Panc1 (cell line): ENCODE data around the gene PCCA.

Experiments used
- SIN3A ChIP-seq: IDR thresholded peaks from 2 replicates; pipeline ENCODE4 v1.6.1; 2012; ENCODE audit warnings: low read depth, mild to moderate bottlenecking, low read length, moderate library complexity, borderline replicate concordance; ENCODE audit not compliant: insufficient read depth
- TF ChIP-seq, protein P1 (sequence below): fragments of 450-650 bp; IDR thresholded peaks from 2 replicates; pipeline ENCODE4 v1.5.1; 2017; ENCODE audit warnings: mild to moderate bottlenecking
- TF ChIP-seq, protein P2 (sequence below), 2 experiments: IDR thresholded peaks; 2 replicates each; pipeline ENCODE4 v1.6.1; 2011 to 2012; ENCODE audit warnings: low read depth in 2 of 2, control low read depth in 1 of 2, low read length in 1 of 2, mild to moderate bottlenecking in 1 of 2, moderate library complexity in 1 of 2; ENCODE audit not compliant: insufficient read depth in 1 of 2

DNA sequence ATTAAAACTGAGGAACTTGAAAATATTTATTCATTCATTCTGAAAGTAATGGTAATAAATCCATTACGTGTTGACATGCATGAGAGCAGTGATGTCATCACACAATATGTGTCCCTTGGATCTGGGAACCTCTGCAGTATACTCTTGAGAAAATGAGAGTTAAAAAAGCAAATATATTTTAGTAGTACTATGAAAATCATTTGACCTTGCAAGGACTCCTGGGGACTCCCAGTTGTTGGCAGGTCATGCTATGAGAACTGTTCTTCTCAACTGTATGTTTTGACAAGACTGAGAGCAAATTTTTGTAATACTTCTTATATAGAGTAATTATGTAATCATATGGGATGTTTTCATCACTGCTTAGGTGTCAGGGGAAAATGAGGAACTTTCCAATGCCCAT is 249.4 kb downstream of the PCCA start:
- TF ChIP-seq, protein P1, sequence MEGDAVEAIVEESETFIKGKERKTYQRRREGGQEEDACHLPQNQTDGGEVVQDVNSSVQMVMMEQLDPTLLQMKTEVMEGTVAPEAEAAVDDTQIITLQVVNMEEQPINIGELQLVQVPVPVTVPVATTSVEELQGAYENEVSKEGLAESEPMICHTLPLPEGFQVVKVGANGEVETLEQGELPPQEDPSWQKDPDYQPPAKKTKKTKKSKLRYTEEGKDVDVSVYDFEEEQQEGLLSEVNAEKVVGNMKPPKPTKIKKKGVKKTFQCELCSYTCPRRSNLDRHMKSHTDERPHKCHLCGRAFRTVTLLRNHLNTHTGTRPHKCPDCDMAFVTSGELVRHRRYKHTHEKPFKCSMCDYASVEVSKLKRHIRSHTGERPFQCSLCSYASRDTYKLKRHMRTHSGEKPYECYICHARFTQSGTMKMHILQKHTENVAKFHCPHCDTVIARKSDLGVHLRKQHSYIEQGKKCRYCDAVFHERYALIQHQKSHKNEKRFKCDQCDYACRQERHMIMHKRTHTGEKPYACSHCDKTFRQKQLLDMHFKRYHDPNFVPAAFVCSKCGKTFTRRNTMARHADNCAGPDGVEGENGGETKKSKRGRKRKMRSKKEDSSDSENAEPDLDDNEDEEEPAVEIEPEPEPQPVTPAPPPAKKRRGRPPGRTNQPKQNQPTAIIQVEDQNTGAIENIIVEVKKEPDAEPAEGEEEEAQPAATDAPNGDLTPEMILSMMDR: no peak
- no peak for TF ChIP-seq SIN3A
- TF ChIP-seq, protein P2, sequence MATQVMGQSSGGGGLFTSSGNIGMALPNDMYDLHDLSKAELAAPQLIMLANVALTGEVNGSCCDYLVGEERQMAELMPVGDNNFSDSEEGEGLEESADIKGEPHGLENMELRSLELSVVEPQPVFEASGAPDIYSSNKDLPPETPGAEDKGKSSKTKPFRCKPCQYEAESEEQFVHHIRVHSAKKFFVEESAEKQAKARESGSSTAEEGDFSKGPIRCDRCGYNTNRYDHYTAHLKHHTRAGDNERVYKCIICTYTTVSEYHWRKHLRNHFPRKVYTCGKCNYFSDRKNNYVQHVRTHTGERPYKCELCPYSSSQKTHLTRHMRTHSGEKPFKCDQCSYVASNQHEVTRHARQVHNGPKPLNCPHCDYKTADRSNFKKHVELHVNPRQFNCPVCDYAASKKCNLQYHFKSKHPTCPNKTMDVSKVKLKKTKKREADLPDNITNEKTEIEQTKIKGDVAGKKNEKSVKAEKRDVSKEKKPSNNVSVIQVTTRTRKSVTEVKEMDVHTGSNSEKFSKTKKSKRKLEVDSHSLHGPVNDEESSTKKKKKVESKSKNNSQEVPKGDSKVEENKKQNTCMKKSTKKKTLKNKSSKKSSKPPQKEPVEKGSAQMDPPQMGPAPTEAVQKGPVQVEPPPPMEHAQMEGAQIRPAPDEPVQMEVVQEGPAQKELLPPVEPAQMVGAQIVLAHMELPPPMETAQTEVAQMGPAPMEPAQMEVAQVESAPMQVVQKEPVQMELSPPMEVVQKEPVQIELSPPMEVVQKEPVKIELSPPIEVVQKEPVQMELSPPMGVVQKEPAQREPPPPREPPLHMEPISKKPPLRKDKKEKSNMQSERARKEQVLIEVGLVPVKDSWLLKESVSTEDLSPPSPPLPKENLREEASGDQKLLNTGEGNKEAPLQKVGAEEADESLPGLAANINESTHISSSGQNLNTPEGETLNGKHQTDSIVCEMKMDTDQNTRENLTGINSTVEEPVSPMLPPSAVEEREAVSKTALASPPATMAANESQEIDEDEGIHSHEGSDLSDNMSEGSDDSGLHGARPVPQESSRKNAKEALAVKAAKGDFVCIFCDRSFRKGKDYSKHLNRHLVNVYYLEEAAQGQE (IDR thresholded peaks at IDR 0.05; ENCODE audit: insufficient read depth in 1 of 2, low read depth in 2 of 2, low read length in 1 of 2): no peak
